Prostate gland (tissue), 2 donors: Measurements from ENCODE around the gene DLG4.

Experiments
- POLR2A ChIP-seq: fragments of 450-650 bp; IDR thresholded peaks from one replicate; pipeline ENCODE4 v1.6.1; 2016; ENCODE audit warnings: antibody characterized with exemption, mild to moderate bottlenecking
- TF ChIP-seq, protein P1 (sequence below), 4 experiments: fragments of 200-600 bp in 2 of 4; fragments of 450-650 bp in 2 of 4; sonication (generic) in 2 of 4; IDR thresholded peaks; 1 replicate in 3 of 4; 2 replicates in 1 of 4; pipeline ENCODE4 v1.5.1; 2016 to 2019; ENCODE audit warnings: antibody characterized with exemption in 4 of 4, mild to moderate bottlenecking in 2 of 4, moderate library complexity in 2 of 4

DNA sequence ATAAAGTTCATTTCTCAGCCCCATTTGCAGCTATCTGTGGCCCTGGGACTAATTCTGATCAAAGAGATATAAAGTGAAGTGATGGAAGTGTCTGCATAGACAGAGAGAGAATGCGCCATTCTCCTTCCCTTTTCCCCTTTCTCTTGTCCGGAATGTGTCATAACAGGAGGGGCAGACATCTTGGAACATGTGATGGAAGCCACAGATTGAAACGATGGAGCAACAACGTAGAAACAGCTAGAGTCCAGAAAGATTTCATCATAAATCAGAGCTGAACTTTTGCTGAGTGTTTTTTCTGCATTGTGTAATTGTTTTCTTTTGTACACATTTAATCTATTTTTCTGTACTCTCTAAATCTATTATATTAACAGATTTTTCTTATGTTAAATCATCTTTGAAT, 51.8 kb downstream of the DLG4 start:
- TF ChIP-seq, protein P1, sequence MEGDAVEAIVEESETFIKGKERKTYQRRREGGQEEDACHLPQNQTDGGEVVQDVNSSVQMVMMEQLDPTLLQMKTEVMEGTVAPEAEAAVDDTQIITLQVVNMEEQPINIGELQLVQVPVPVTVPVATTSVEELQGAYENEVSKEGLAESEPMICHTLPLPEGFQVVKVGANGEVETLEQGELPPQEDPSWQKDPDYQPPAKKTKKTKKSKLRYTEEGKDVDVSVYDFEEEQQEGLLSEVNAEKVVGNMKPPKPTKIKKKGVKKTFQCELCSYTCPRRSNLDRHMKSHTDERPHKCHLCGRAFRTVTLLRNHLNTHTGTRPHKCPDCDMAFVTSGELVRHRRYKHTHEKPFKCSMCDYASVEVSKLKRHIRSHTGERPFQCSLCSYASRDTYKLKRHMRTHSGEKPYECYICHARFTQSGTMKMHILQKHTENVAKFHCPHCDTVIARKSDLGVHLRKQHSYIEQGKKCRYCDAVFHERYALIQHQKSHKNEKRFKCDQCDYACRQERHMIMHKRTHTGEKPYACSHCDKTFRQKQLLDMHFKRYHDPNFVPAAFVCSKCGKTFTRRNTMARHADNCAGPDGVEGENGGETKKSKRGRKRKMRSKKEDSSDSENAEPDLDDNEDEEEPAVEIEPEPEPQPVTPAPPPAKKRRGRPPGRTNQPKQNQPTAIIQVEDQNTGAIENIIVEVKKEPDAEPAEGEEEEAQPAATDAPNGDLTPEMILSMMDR (IDR thresholded peaks at IDR 0.05): no peak
- no peak for TF ChIP-seq POLR2A
